ENCODE measurements around the gene SLC6A6. TPM values are rescaled to one million over a fixed set of nuclear protein-coding genes. Genes with fewer than 3 reads are reported as not detected.

Gene SLC6A6
- total RNA-seq, 6 experiments from 2014 or later, result 1.5 to 8.2 (median 4.1) TPM

DNA sequence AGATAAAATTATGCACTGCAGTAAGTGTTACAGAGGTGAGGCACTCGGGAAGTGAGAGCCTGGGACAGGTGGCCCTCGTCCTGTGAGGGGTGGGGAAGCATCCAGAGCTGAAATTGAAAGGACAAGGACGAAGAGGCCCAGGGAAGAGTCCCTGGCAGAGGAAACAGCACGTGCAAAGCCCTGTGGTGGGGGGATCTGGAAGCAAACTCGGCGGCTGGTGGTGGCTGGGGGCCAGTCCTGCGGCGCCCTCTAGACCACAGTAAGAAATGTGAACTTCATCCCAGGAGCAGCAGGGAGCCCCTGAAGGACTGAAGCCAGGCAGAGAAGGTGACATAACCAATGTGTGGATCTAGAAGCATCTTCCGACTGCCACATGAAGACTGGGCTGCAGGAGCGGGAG is 94.9 kb downstream of the SLC6A6 start:
- Histone ChIP-seq H3K4me3 (no peak overlapping the region), H3K36me3 (no peaks in the 10 kb centered on the region), H3K4me1 (no peaks in the 10 kb centered on the region), H3K27me3 (no peaks in the 10 kb centered on the region), H3K27ac (no peak overlapping the region), H3K9me3 (peaks cover 0 to under 1% (median 0%) of the 10 kb centered on the region in 4 donors)
- WGBS (ENCODE audit: insufficient coverage, low coverage, low lambda C conversion rate, missing lambda C conversion rate), result 52% methylated on average over 8 of the region's 10 CpGs
- TF ChIP-seq POLR2A (IDR thresholded peaks at IDR 0.05), result no peak
- ATAC-seq (no peak), DNase-seq (no peak)
- intact Hi-C loops (cut with DNase I), result no loop called here

DNA sequence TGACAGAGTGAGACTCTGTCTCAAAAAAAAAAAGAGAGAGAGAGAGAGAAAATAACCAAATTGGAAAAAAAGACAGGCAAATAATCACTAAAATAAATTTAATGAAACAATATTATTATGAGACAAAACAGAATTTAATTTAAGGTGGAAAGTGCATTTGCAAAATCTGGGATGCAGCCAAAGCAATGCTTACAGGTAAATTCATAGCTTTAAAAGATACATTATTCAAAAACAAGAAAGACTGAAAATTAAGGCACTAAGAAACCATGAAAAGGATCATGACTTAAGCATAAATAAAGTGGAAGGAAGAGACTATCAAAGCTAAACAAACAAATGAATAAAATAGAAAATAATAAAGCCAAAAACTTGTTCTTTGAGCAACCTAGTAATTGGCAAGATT is 100.1 kb downstream of the SLC6A6 start:
- Histone ChIP-seq H3K4me3 (no peak overlapping the region), H3K27ac (no peak overlapping the region), H3K27me3 (no peaks in the 10 kb centered on the region), H3K36me3 (no peaks in the 10 kb centered on the region), H3K4me1 (no peaks in the 10 kb centered on the region), H3K9me3 (peaks cover 0 to 4% (median 0%) of the 10 kb centered on the region in 4 donors)
- intact Hi-C loops (cut with DNase I), result no loop called here
- no peak for ATAC-seq
- no peak for TF ChIP-seq POLR2A (IDR thresholded peaks at IDR 0.05)
- TF ChIP-seq, protein P1, sequence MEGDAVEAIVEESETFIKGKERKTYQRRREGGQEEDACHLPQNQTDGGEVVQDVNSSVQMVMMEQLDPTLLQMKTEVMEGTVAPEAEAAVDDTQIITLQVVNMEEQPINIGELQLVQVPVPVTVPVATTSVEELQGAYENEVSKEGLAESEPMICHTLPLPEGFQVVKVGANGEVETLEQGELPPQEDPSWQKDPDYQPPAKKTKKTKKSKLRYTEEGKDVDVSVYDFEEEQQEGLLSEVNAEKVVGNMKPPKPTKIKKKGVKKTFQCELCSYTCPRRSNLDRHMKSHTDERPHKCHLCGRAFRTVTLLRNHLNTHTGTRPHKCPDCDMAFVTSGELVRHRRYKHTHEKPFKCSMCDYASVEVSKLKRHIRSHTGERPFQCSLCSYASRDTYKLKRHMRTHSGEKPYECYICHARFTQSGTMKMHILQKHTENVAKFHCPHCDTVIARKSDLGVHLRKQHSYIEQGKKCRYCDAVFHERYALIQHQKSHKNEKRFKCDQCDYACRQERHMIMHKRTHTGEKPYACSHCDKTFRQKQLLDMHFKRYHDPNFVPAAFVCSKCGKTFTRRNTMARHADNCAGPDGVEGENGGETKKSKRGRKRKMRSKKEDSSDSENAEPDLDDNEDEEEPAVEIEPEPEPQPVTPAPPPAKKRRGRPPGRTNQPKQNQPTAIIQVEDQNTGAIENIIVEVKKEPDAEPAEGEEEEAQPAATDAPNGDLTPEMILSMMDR (IDR thresholded peaks at IDR 0.05), result no peak
- DNase-seq, result no peak

- no peak for ATAC-seq
- Histone ChIP-seq H3K36me3 (no peaks in the 10 kb centered on the region), H3K27ac (no peak overlapping the region), H3K27me3 (no peaks in the 10 kb centered on the region), H3K4me1 (no peaks in the 10 kb centered on the region), H3K9me3 (peaks cover 0 to 4% (median 0%) of the 10 kb centered on the region in 4 donors), H3K4me3 (no peak overlapping the region)
- TF ChIP-seq, protein P1 (IDR thresholded peaks at IDR 0.05), result no peak
- TF ChIP-seq POLR2A (IDR thresholded peaks at IDR 0.05), result no peak
- DNase-seq, result no peak
- intact Hi-C loops (cut with DNase I), result no loop called here
- 69% methylated on average over 9 of the region's 12 CpGs for WGBS (ENCODE audit: insufficient coverage, low coverage, low lambda C conversion rate, missing lambda C conversion rate)
Observed at GRCh38 chr3:14503033-14503705, 100.8 kb downstream of the SLC6A6 start.

GRCh38 chr3:14503706-14504065 is 101.3 kb downstream of the SLC6A6 start:
- WGBS (ENCODE audit: insufficient coverage, low coverage, low lambda C conversion rate, missing lambda C conversion rate), result 75% methylated on average over 12 of the region's 20 CpGs
- intact Hi-C loops (cut with DNase I), result no loop called here

More at GRCh38 chr3:14503706-14504065, 101.3 kb downstream of the SLC6A6 start:
- H3K9me3 ChIP-seq, result peaks cover 0 to 4% (median 0%) of the 10 kb centered on the region in 4 donors
- no peak for ATAC-seq
- DNase-seq, result no peak
- no peak overlapping the region for H3K27ac ChIP-seq
- H3K4me1 ChIP-seq, result no peaks in the 10 kb centered on the region
- no peak overlapping the region for H3K4me3 ChIP-seq
- no peaks in the 10 kb centered on the region for H3K36me3 ChIP-seq
- H3K27me3 ChIP-seq, result no peaks in the 10 kb centered on the region
- TF ChIP-seq, protein P1 (IDR thresholded peaks at IDR 0.05), result no peak
